AG08396 (cell line): ENCODE measurements around the gene KLHL2.

Experiments
- DNase-seq: peaks from one replicate; pipeline ENCODE4 v3.0.0; 2012; ENCODE audit warnings: low spot score, mixed read lengths

KLHL2 gene

DNA sequence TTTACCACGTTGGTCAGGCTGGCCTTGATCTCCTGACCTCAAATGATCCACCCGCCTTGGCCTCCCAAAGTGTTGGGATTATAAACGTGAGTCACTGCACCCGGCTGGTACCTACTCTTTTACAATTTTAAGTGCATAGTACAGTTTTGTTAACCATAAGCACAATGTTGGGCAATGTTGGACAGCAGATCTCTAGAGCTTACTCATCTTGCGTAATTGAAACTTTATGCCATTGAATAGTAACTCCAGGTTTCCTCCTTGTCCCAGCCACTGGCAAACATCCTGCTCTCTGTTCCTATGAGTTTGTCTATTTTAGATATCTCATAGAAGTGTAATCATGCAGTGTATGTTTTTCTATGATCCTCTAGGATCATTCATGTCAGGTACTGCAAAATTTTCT lies 162.2 kb downstream of the KLHL2 start:
- no peak for DNase-seq

GRCh38 chr4:165370530-165370929 lies 163.2 kb downstream of the KLHL2 start:
- DNase-seq = no peak
